ENCODE results near the gene REST.

- TF ChIP-seq NFIC (IDR thresholded peaks at IDR 0.05) (no peak), REST (IDR thresholded peaks at IDR 0.05; ENCODE audit: low read depth) (no peak), EP300 (IDR thresholded peaks at IDR 0.05; ENCODE audit: borderline replicate concordance) (no peak), USF1 (IDR thresholded peaks at IDR 0.05) (no peak), MAX (IDR thresholded peaks at IDR 0.05) (no peak), YY1 (IDR thresholded peaks at IDR 0.05; ENCODE audit: low read depth) (no peak)
Observed at GRCh38 chr4:56859841-56860240, 47.9 kb upstream of the REST start.
